Stimulated activated effector memory CD8-positive, alpha-beta T cell treated with anti-CD3 and anti-CD28 coated beads, Interleukin-12 subunit alpha, Interleukin-12 subunit beta, amount 100 ng/mL, for 72 hours (primary cell): ENCODE results near the gene TRIM33.
"Not testable (repeated sequence)": the region's sequence is repeated elsewhere in the genome, so short reads cannot be mapped to it uniquely, and the experiment has no call there.

ENCODE experiments used
- ATAC-seq: fragments of 150-1000 bp; cut with Tn5 transposase; 2 replicates; pipeline ENCODE4 v1.10.0; 2021
- DNase-seq, 2 donors: peaks; one replicate each; pipeline ENCODE4 v3.0.0; 2021 to 2022; ENCODE audit warnings: low spot score in 2 of 2
- H3K27ac Mint-ChIP-seq: one replicate; pipeline ENCODE4 v1.8.0; 2022; ENCODE audit warnings: mild to moderate bottlenecking, mixed read lengths
- H3K36me3 Mint-ChIP-seq: one replicate; pipeline ENCODE4 v1.8.0; 2022; ENCODE audit warnings: mild to moderate bottlenecking, mixed read lengths
- H3K4me1 Mint-ChIP-seq: one replicate; pipeline ENCODE4 v1.8.0; 2022; ENCODE audit warnings: mixed read lengths
- H3K4me3 Mint-ChIP-seq: one replicate; pipeline ENCODE4 v1.8.0; 2022; ENCODE audit warnings: mild to moderate bottlenecking, mixed read lengths
- H3K9me3 Mint-ChIP-seq: one replicate; pipeline ENCODE4 v1.8.0; 2022; ENCODE audit warnings: mixed read lengths

TRIM33 gene

GRCh38 chr1:114462341-114462740 lies 48.7 kb downstream of the TRIM33 start:
- no peak for ATAC-seq
- Mint-ChIP-seq H3K27ac (no peak overlapping the region), H3K4me3 (no peak overlapping the region), H3K36me3 (peaks cover 31% of the 10 kb centered on the region), H3K4me1 (peaks cover 31% of the 10 kb centered on the region), H3K9me3 (no peaks in the 10 kb centered on the region)
- DNase-seq: no peak

GRCh38 chr1:114458237-114458777 lies 52.7 kb downstream of the TRIM33 start:
- Mint-ChIP-seq H3K36me3 (peaks cover 58% of the 10 kb centered on the region), H3K9me3 (no peaks in the 10 kb centered on the region), H3K4me1 (peaks cover 26% of the 10 kb centered on the region), H3K27ac (peak overlapping the region; percentile 74), H3K4me3 (no peak overlapping the region)
- ATAC-seq (peak; percentile 99), DNase-seq (no peak)

GRCh38 chr1:114457675-114458236 lies 53.2 kb downstream of the TRIM33 start:
- Mint-ChIP-seq H3K4me3 (no peak overlapping the region), H3K9me3 (no peaks in the 10 kb centered on the region), H3K4me1 (peaks cover 26% of the 10 kb centered on the region), H3K27ac (peak overlapping the region; percentile 74), H3K36me3 (peaks cover 64% of the 10 kb centered on the region)
- ATAC-seq (no peak), DNase-seq (no peak)

- peaks cover 26% of the 10 kb centered on the region for H3K4me1 Mint-ChIP-seq
- no peak overlapping the region for H3K4me3 Mint-ChIP-seq
- H3K36me3 Mint-ChIP-seq: peaks cover 75% of the 10 kb centered on the region
- ATAC-seq (no peak), DNase-seq (no peak)
- H3K9me3 Mint-ChIP-seq: no peaks in the 10 kb centered on the region
- H3K27ac Mint-ChIP-seq: no peak overlapping the region
Measured at GRCh38 chr1:114456586-114456985, 54.4 kb downstream of the TRIM33 start.

- Mint-ChIP-seq H3K27ac (peak overlapping the region; percentile 37), H3K4me1 (peaks cover 26% of the 10 kb centered on the region), H3K9me3 (no peaks in the 10 kb centered on the region), H3K36me3 (peaks cover 81% of the 10 kb centered on the region), H3K4me3 (no peak overlapping the region)
- ATAC-seq: peak; percentile 68
- DNase-seq: no peak
Measured at GRCh38 chr1:114455102-114455785, 55.8 kb downstream of the TRIM33 start.

- H3K4me1 Mint-ChIP-seq: peaks cover 26% of the 10 kb centered on the region
- peak overlapping the region; percentile 69 for H3K27ac Mint-ChIP-seq
- no peak for DNase-seq
- no peaks in the 10 kb centered on the region for H3K9me3 Mint-ChIP-seq
- H3K36me3 Mint-ChIP-seq: peaks cover 77% of the 10 kb centered on the region
- no peak for ATAC-seq
- no peak overlapping the region for H3K4me3 Mint-ChIP-seq
Measured at GRCh38 chr1:114454539-114454938, 56.5 kb downstream of the TRIM33 start.

- H3K27ac Mint-ChIP-seq: peak overlapping the region; percentile 69
Measured at GRCh38 chr1:114453361-114453784, 57.6 kb downstream of the TRIM33 start.

GRCh38 chr1:114448370-114449036 lies 62.5 kb downstream of the TRIM33 start:
- Mint-ChIP-seq H3K4me3 (no peak overlapping the region), H3K9me3 (no peaks in the 10 kb centered on the region), H3K36me3 (peaks cover 57% of the 10 kb centered on the region), H3K4me1 (peaks cover 5% of the 10 kb centered on the region), H3K27ac (no peak overlapping the region)
- ATAC-seq (peak; percentile 16), DNase-seq (no peak)

More at GRCh38 chr1:114453361-114453784, 57.6 kb downstream of the TRIM33 start:
- peaks cover 70% of the 10 kb centered on the region for H3K36me3 Mint-ChIP-seq
- no peaks in the 10 kb centered on the region for H3K9me3 Mint-ChIP-seq
- H3K4me1 Mint-ChIP-seq: peaks cover 18% of the 10 kb centered on the region
- DNase-seq: no peak
- no peak for ATAC-seq
- H3K4me3 Mint-ChIP-seq: no peak overlapping the region

- peaks cover 5% of the 10 kb centered on the region for H3K4me1 Mint-ChIP-seq
- H3K9me3 Mint-ChIP-seq: no peaks in the 10 kb centered on the region
- DNase-seq (no peak), ATAC-seq (no peak)
- H3K4me3 Mint-ChIP-seq: no peak overlapping the region
- H3K36me3 Mint-ChIP-seq: peaks cover 52% of the 10 kb centered on the region
- no peak overlapping the region for H3K27ac Mint-ChIP-seq
Measured at GRCh38 chr1:114446198-114446597, 64.8 kb downstream of the TRIM33 start.

DNA sequence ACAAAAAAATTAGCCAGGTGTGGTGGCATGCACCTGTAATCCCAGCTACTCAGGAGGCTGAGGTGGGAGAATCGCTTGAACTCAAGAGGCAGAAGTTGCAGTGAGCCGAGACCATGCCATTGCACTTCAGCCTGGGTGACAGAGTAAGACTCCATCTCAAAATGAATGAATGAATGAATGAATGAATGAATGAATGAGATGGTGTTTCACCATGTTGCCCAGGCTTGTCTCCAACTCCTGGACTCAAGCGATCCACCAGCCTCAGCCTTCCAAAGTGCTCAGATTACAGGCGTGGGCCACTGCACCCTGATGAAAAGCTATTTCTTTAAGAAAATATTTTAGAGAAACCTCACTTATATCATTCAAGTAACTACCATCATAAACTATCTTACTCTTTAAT lies 67.8 kb downstream of the TRIM33 start:
- not testable (repeated sequence) for H3K9me3 Mint-ChIP-seq, H3K27ac Mint-ChIP-seq, H3K4me3 Mint-ChIP-seq, ATAC-seq, DNase-seq
- Mint-ChIP-seq H3K36me3 (peaks cover 57% of the 10 kb centered on the region), H3K4me1 (peaks cover 11% of the 10 kb centered on the region)

DNA sequence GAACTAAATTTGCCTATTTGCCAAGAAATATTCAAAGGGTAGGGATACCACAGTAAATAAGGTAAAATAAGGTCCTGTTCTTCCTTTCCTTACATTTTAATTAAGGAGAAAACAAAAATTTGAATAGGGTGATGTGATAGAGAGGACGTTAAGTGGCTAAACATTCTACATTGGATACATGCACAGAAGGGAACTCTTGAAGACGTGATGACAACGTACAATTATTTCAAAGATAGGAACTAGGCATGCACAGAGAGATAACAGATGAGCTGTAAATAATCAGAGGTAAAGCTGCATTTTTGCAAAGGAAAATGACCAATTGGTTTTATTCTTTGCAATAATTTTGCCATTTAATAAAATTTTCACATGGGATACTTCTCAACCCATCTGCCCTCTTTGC lies 69.7 kb downstream of the TRIM33 start:
- Mint-ChIP-seq H3K9me3 (no peaks in the 10 kb centered on the region), H3K27ac (no peak overlapping the region), H3K36me3 (peaks cover 63% of the 10 kb centered on the region), H3K4me1 (peaks cover 11% of the 10 kb centered on the region), H3K4me3 (no peak overlapping the region)
- DNase-seq: no peak
- ATAC-seq: no peak

GRCh38 chr1:114439369-114439768 lies 71.6 kb downstream of the TRIM33 start:
- ATAC-seq (no peak), DNase-seq (no peak)
- no peak overlapping the region for H3K4me3 Mint-ChIP-seq
- no peak overlapping the region for H3K27ac Mint-ChIP-seq
- H3K36me3 Mint-ChIP-seq: peaks cover 58% of the 10 kb centered on the region
- H3K4me1 Mint-ChIP-seq: peaks cover 19% of the 10 kb centered on the region
- H3K9me3 Mint-ChIP-seq: no peaks in the 10 kb centered on the region

GRCh38 chr1:114437812-114438211 lies 73.2 kb downstream of the TRIM33 start:
- no peak overlapping the region for H3K27ac Mint-ChIP-seq

DNA sequence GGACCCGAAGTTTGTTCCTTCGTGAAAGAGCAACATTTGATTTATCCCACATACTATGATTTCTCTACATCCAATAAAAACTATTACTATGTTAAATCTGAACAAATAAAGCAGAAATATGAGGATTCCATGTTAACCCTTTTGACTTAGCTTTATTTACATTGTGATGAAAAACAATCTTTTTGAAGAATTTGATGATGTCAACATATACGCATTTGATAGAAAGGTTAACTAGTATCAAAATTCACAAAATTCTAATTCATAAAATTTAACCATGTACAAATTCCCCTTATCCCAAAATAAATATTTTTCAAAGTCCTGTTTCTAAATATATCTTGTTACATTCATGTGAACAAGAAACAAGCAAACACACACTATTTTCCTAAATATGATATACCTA lies 74.2 kb downstream of the TRIM33 start:
- DNase-seq (no peak), ATAC-seq (no peak)
- Mint-ChIP-seq H3K27ac (no peak overlapping the region), H3K4me1 (peaks cover 14% of the 10 kb centered on the region), H3K4me3 (no peak overlapping the region), H3K9me3 (no peaks in the 10 kb centered on the region), H3K36me3 (peaks cover 62% of the 10 kb centered on the region)

More at GRCh38 chr1:114437812-114438211, 73.2 kb downstream of the TRIM33 start:
- peaks cover 62% of the 10 kb centered on the region for H3K36me3 Mint-ChIP-seq
- H3K4me3 Mint-ChIP-seq: no peak overlapping the region
- ATAC-seq: no peak
- H3K4me1 Mint-ChIP-seq: peaks cover 14% of the 10 kb centered on the region
- no peak for DNase-seq
- no peaks in the 10 kb centered on the region for H3K9me3 Mint-ChIP-seq

- Mint-ChIP-seq H3K27ac (no peak overlapping the region), H3K9me3 (no peaks in the 10 kb centered on the region), H3K4me1 (peaks cover 14% of the 10 kb centered on the region), H3K36me3 (peaks cover 66% of the 10 kb centered on the region), H3K4me3 (no peak overlapping the region)
- DNase-seq (no peak), ATAC-seq (no peak)
Measured at GRCh38 chr1:114435088-114435715, 75.8 kb downstream of the TRIM33 start.
